Islet precursor cell (in vitro differentiated cells): ENCODE data around the gene C1orf56.
"Not testable (repeated sequence)": the region's sequence is repeated elsewhere in the genome, so short reads cannot be mapped to it uniquely, and the experiment has no call there.

Source experiments
- DNase-seq: peaks from one replicate; pipeline ENCODE4 v3.0.0-alpha.2; 2018

Gene C1orf56

GRCh38 chr1:151062741-151063371, 15.3 kb downstream of the C1orf56 start:
- DNase-seq = no peak

DNA sequence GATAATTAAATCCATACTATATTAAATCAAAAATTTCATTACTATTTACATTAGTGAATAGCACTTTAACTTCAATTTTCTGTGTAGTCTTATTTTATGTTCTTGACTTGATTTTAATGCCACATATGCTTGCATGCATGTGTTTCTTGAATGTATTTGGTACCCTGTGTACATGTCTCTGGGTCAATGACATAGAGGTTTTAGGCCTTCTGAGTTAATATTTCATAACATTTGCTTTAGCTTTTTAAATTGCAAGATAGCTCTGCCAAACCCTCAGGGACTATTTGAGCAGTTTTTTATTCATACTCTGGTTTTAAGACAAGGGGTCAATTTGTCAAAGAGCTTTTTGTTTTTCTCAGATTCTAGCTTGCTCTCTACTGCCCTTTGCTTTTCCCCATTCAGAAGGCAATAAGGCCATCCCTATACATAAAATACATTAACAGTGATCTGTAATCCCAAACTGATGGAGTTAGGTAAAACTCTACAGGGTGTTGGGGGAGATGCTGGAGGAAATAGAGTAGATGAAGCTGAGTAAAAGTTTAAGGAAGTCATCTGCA, 17.6 kb downstream of the C1orf56 start:
- no peak for DNase-seq

DNA sequence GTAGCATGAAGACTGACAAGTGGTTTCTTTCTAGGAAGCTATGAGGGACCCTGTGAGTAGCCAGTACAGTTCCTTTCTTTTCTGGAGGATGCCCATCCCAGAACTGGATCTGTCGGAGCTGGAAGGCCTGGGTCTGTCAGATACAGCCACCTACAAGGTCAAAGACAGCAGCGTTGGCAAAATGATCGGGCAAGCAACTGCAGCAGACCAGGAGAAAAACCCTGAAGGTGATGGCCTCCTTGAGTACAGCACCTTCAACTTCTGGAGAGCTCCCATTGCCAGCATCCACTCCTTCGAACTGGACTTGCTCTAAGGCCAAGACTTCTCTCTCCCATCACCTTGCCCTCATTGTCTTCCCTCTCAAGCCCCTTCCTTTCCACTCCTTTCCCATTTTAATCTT, 19.6 kb downstream of the C1orf56 start:
- DNase-seq = no peak

DNA sequence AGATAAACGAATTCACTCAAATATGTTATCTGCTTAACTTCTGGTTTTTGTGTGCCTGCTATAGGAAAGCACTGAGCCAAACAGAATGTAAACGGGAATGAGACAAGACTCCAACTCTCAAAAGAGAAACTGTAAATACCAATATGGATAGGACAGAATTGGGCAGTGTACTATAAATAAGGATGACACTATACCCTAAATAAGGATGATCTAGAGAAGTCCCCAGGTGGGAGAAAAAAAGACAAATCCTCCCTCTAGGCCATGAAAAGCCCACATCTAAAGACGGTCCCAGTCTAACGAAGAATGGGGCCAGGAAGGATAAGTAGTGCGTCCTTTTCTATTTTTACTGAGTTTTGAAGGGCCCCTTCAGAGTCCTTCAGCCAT, 21.5 kb downstream of the C1orf56 start:
- DNase-seq = no peak

- peak; percentile 94 for DNase-seq
Measured at GRCh38 chr1:151070474-151071276, 23.1 kb downstream of the C1orf56 start, which contains the start of gene GABPB2. TSS of gene GABPB2 (plus strand) at chr1:151070761. CDS start at chr1:151088190, 17,429 bp downstream.

DNA sequence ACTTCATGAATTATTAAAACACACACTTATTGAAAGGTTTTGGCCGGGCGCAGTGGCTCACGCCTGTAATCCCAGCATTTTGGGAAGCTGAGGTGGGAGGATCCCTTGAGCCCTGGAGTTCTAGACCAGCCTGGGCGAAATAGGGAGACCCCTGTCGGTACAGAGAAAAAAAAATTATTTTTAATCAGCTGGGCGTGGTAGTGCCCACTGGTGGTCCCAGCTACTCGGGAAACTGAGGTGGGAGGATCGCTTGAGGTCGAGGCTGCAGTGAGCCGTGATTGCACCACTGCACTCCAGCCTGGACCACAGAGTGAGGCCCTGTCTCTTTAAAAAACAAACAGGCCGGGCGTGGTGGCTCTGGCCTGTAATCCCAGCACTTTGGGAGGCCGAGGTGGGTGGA, 24.7 kb downstream of the C1orf56 start:
- peak; percentile 32 for DNase-seq

DNA sequence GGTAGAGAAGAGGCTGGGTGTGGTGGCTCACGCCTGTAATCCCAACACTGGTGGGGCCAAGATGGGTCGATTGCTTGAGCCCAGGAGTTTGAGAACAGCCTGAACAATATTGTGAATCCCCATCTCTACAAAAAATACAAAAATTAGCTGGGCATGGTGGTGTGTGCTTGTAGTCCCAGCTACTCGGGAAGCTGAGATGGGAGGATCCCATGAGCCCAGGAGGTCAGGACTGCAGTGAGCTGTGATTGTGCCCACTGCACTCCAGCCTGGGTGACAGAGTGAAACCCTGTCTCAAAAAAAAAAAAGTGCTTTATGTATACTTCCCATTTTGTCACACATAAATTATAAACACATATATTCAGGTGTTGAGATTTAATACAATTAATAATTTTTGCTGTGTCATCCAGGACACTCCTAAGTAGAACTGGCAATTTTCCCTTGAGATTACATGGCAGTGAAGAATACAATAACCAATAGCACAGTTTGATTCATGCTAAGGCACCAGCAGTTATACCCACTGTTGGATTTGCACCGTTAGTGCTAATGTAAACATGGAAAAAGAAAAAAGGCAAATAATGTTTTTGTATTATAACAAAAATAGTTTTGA, 38.5 kb downstream of the C1orf56 start:
- DNase-seq = no peak

DNA sequence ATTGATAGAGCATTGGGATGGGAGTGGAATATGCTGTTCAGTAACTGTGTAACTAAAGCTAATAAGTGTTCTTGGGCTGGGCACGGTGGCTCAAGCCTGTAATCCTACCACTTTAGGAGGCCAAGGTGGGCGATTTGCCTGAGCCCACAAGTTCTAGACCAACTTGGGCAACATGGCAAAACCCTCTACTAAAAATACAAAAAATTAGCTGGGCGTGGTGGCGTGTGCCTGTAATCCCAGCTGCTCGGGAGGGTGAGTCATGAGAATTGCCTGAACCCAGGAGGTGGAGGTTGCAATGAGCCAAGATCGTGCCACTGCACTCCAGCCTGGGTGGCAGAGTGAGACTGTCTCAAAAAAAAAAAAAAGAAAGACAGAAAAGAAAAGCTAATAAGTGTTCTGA, 49.9 kb downstream of the C1orf56 start:
- DNase-seq = not testable (repeated sequence)

GRCh38 chr1:151098126-151098525, 50.6 kb downstream of the C1orf56 start:
- no peak for DNase-seq
